ENCODE measurements around the gene TPSD1. TPM values are rescaled to one million over a fixed set of nuclear protein-coding genes. Genes with fewer than 3 reads are reported as not detected.

The TPSD1 gene
- total and polyA plus RNA-seq, 8 donors: 0.70 to 7.6 (median 4.5) TPM; not detected in 4

GRCh38 chr16:1282324-1282973 is 26.6 kb downstream of the TPSD1 start:
- TF ChIP-seq POLR2A (IDR thresholded peaks at IDR 0.05) (no peak), POLR2AphosphoS5 (IDR thresholded peaks at IDR 0.05) (no peak), EP300 (IDR thresholded peaks at IDR 0.05) (no peak), CTCF (IDR thresholded peaks at IDR 0.05) (no peak)

GRCh38 chr16:1283296-1283695 is 27.4 kb downstream of the TPSD1 start:
- no peak overlapping the region for H3K4me3 ChIP-seq
- H3K27me3 ChIP-seq: peaks cover 13 to 85% (median 30%) of the 10 kb centered on the region in 3 donors
- no peak for DNase-seq
- no peaks in the 10 kb centered on the region for H3K9me3 ChIP-seq
- H3K4me1 ChIP-seq: peaks cover 0 to 4% (median 0%) of the 10 kb centered on the region in 4 donors
- intact Hi-C loops (cut with DNase I; ENCODE audit: low total_unique reads): no loop called here
- H3K27ac ChIP-seq: no peak overlapping the region
- WGBS, 5 donors: 55 to 59% (median 57%) methylated on average over 17 of the region's 17 CpGs
- H3K36me3 ChIP-seq: no peaks in the 10 kb centered on the region
- TF ChIP-seq POLR2AphosphoS5 (IDR thresholded peaks at IDR 0.05) (no peak), EP300 (IDR thresholded peaks at IDR 0.05) (no peak), POLR2A (IDR thresholded peaks at IDR 0.05) (no peak), CTCF (IDR thresholded peaks at IDR 0.05) (no peak)

More at GRCh38 chr16:1282324-1282973, 26.6 kb downstream of the TPSD1 start:
- Histone ChIP-seq H3K27me3 (peaks cover 6 to 85% (median 30%) of the 10 kb centered on the region in 3 donors), H3K9me3 (no peaks in the 10 kb centered on the region), H3K27ac (no peak overlapping the region), H3K4me1 (no peaks in the 10 kb centered on the region), H3K4me3 (no peak overlapping the region), H3K36me3 (no peaks in the 10 kb centered on the region)
- no peak for DNase-seq
- intact Hi-C loops (cut with DNase I; ENCODE audit: low total_unique reads): no loop called here
- WGBS, 5 donors: 65 to 79% (median 71%) methylated on average over 11 to 17 of the region's 17 CpGs

GRCh38 chr16:1283996-1284616 is 28.2 kb downstream of the TPSD1 start:
- Histone ChIP-seq H3K4me1 (peaks cover 0 to 10% (median 3%) of the 10 kb centered on the region in 4 donors), H3K27ac (no peak overlapping the region), H3K4me3 (no peak overlapping the region), H3K27me3 (peaks cover 20 to 85% (median 30%) of the 10 kb centered on the region in 3 donors), H3K36me3 (no peaks in the 10 kb centered on the region), H3K9me3 (no peaks in the 10 kb centered on the region)
- intact Hi-C loops (cut with DNase I; ENCODE audit: low total_unique reads): no loop called here
- no peak for DNase-seq
- TF ChIP-seq POLR2A (IDR thresholded peaks at IDR 0.05) (no peak), CTCF (IDR thresholded peaks at IDR 0.05) (no peak), POLR2AphosphoS5 (IDR thresholded peaks at IDR 0.05) (no peak), EP300 (IDR thresholded peaks at IDR 0.05) (no peak)
- 68 to 83% (median 78%) methylated on average over 10 to 16 of the region's 16 CpGs for WGBS, 5 donors

GRCh38 chr16:1285669-1286512 is 30.0 kb downstream of the TPSD1 start:
- Histone ChIP-seq H3K4me1 (peaks cover 0 to 16% (median 7%) of the 10 kb centered on the region in 4 donors), H3K9me3 (no peaks in the 10 kb centered on the region), H3K27ac (no peak overlapping the region), H3K36me3 (no peaks in the 10 kb centered on the region), H3K4me3 (no peak overlapping the region), H3K27me3 (peaks cover 20 to 87% (median 45%) of the 10 kb centered on the region in 3 donors)
- no peak for DNase-seq
- intact Hi-C loops (cut with DNase I; ENCODE audit: low total_unique reads): no loop called here
- no peak for TF ChIP-seq EP300 (IDR thresholded peaks at IDR 0.05)
- TF ChIP-seq POLR2A (IDR thresholded peaks at IDR 0.05): no peak
- TF ChIP-seq POLR2AphosphoS5 (IDR thresholded peaks at IDR 0.05): no peak
- no peak for TF ChIP-seq CTCF (IDR thresholded peaks at IDR 0.05)
- 69 to 73% (median 72%) methylated on average over 34 to 38 of the region's 38 CpGs for WGBS, 5 donors

All from stomach (tissue), 9 donors.